ENCODE measurements around the gene RTN4RL1.

DNA sequence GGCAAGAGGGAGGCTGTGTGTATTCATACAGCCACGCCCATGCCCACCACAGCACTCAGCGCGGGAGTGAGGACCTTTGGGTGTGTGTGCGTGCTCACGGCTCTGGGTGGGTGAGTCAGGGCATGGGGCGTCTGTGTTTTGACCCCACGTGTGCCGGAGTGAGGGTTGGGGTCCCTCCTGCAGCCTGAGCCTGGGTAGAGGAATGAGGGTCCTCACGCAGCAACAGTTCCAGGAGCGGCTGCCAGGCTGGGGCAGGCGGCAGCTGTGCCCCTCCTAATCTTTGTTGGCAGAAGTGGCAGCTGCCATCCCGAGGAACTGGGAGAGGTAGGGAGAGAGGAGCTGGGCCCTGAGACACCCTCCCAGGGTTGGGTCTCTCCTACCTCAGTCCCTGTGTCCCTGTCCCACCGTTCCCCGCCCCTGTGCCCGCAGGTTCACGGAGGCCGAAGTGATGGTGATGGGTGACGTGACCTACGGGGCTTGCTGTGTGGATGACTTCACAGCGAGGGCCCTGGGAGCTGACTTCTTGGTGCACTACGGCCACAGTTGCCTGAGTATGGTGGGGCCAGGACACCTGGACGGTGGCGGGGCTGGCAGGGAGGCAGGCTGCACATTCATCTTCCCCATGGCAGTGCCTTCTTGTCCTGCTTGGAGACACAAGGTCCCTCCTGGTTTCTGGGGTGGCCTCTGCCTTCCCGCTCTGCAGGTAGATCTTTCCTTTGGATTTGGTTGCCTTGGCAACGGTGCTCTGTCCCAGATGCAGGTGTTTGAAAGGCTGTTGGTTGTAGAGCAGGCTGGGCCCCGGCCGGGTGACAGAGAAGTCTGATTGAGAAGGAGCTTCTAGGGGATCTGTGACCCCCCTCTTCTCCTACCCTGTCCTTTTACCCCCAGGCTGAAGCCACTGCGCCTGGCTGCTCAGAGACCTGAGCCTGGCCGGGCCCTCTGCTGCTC, 10.7 kb upstream of the RTN4RL1 start:
- TF ChIP-seq, protein P1, sequence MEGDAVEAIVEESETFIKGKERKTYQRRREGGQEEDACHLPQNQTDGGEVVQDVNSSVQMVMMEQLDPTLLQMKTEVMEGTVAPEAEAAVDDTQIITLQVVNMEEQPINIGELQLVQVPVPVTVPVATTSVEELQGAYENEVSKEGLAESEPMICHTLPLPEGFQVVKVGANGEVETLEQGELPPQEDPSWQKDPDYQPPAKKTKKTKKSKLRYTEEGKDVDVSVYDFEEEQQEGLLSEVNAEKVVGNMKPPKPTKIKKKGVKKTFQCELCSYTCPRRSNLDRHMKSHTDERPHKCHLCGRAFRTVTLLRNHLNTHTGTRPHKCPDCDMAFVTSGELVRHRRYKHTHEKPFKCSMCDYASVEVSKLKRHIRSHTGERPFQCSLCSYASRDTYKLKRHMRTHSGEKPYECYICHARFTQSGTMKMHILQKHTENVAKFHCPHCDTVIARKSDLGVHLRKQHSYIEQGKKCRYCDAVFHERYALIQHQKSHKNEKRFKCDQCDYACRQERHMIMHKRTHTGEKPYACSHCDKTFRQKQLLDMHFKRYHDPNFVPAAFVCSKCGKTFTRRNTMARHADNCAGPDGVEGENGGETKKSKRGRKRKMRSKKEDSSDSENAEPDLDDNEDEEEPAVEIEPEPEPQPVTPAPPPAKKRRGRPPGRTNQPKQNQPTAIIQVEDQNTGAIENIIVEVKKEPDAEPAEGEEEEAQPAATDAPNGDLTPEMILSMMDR (IDR thresholded peaks at IDR 0.05 in 8 of 11, conservative IDR thresholded peaks at IDR 0.05 in 3 of 11): no peak
- TF ChIP-seq POLR2AphosphoS5 (IDR thresholded peaks at IDR 0.05) (peak in 1 of 3 donors; percentile 26), POLR2A (IDR thresholded peaks at IDR 0.05) (no peak)

Data from spleen (tissue), 7 donors.